ENCODE results near the gene PNLDC1.

The PNLDC1 gene

GRCh38 chr6:159800141-159800865 lies at the start of gene PNLDC1:
Gene PNLDC1 (plus strand): TSS chr6:159800276. CDS start chr6:159800308, 32 bp downstream.
- Histone ChIP-seq H3K4me3 (peak within 1 kb of the TSS in 2 of 7 experiments; percentile 7 to 12), H3K27ac (peak within 1 kb of the TSS in 1 of 21 experiments; percentile 34)

- H3K27ac ChIP-seq, result no peak overlapping the region
- no peak overlapping the region for H3K4me3 ChIP-seq
Observed at GRCh38 chr6:159751448-159751847, 48.6 kb upstream of the PNLDC1 start.

GRCh38 chr6:159753081-159753872 lies 46.8 kb upstream of the PNLDC1 start:
- H3K4me3 ChIP-seq, result no peak overlapping the region
- H3K27ac ChIP-seq, result no peak overlapping the region

- Histone ChIP-seq H3K4me3 (no peak overlapping the region), H3K27ac (no peak overlapping the region)
Observed at GRCh38 chr6:159754401-159754800, 45.7 kb upstream of the PNLDC1 start.

GRCh38 chr6:159754959-159755914 lies 44.8 kb upstream of the PNLDC1 start:
- no peak overlapping the region for H3K27ac ChIP-seq
- H3K4me3 ChIP-seq, result no peak overlapping the region

- H3K27ac ChIP-seq, result no peak overlapping the region
Observed at GRCh38 chr6:159756508-159756907, 43.6 kb upstream of the PNLDC1 start.

GRCh38 chr6:159758031-159759001 lies 41.8 kb upstream of the PNLDC1 start:
- Histone ChIP-seq H3K4me3 (no peak overlapping the region), H3K27ac (peak overlapping the region in 1 of 21 experiments; percentile 12)

More at GRCh38 chr6:159756508-159756907, 43.6 kb upstream of the PNLDC1 start:
- no peak overlapping the region for H3K4me3 ChIP-seq

- Histone ChIP-seq H3K27ac (peak overlapping the region in 1 of 21 experiments; percentile 96), H3K4me3 (no peak overlapping the region)
Observed at GRCh38 chr6:159759645-159760044, 40.4 kb upstream of the PNLDC1 start.

- H3K4me3 ChIP-seq, result peak overlapping the region in 4 of 7 experiments; percentile 80 to 95 (median 94)
- H3K27ac ChIP-seq, result peak overlapping the region in 14 of 21 experiments; percentile 85 to 96 (median 93)
Observed at GRCh38 chr6:159760602-159761057, 39.4 kb upstream of the PNLDC1 start.

GRCh38 chr6:159761129-159761872 lies 38.8 kb upstream of the PNLDC1 start:
- H3K27ac ChIP-seq, result peak overlapping the region; percentile 37 to 96 (median 92)
- peak overlapping the region; percentile 57 to 95 (median 85) for H3K4me3 ChIP-seq

GRCh38 chr6:159761873-159762680 lies 38.0 kb upstream of the PNLDC1 start, which contains the start of gene ACAT2:
Gene ACAT2 (plus strand): TSS chr6:159762045. CDS start chr6:159762088, 43 bp downstream.
- Histone ChIP-seq H3K4me3 (peak within 1 kb of the TSS; percentile 57 to 95 (median 85)), H3K27ac (peak within 1 kb of the TSS; percentile 60 to 96 (median 93))

- Histone ChIP-seq H3K4me3 (peak overlapping the region; percentile 57 to 95 (median 85)), H3K27ac (peak overlapping the region in 20 of 21 experiments; percentile 85 to 96 (median 93))
Observed at GRCh38 chr6:159762681-159763293, 37.3 kb upstream of the PNLDC1 start.

GRCh38 chr6:159766906-159767305 lies 33.2 kb upstream of the PNLDC1 start:
- Histone ChIP-seq H3K27ac (no peak overlapping the region), H3K4me3 (no peak overlapping the region)

- Histone ChIP-seq H3K4me3 (no peak overlapping the region), H3K27ac (no peak overlapping the region)
Observed at GRCh38 chr6:159769470-159769869, 30.6 kb upstream of the PNLDC1 start.

- H3K27ac ChIP-seq, result no peak overlapping the region
- no peak overlapping the region for H3K4me3 ChIP-seq
Observed at GRCh38 chr6:159772196-159772595, 27.9 kb upstream of the PNLDC1 start.

- Histone ChIP-seq H3K27ac (no peak overlapping the region), H3K4me3 (no peak overlapping the region)
Observed at GRCh38 chr6:159777240-159777904, 22.7 kb upstream of the PNLDC1 start.
